Astrocyte (in vitro differentiated cells and primary cell): ENCODE data around the gene TRAM2. TPM values are rescaled to one million over a fixed set of nuclear protein-coding genes. Genes with fewer than 3 reads are reported as not detected.

Source experiments
- DNase-seq: peaks from one replicate; pipeline ENCODE4 v3.0.0-alpha.2; 2010; ENCODE audit warnings: low read depth
- FAIRE-seq: peaks from 2 replicates; lab custom pipeline; 2011; peaks lifted over from hg19 to GRCh38; lab: Jason Lieb, UNC
- H2AFZ ChIP-seq: 2 replicates; pipeline ENCODE4 v1.6.0; 2012; ENCODE audit warnings: low read depth, low read length, inconsistent platforms
- H3K27ac ChIP-seq: 2 replicates; pipeline ENCODE4 v1.5.1; 2011; ENCODE audit warnings: low read depth, low read length, inconsistent platforms
- H3K27me3 ChIP-seq: 2 replicates; pipeline ENCODE4 v1.6.0; 2011; ENCODE audit warnings: low read length, inconsistent platforms; ENCODE audit not compliant: insufficient read depth
- H3K36me3 ChIP-seq: 2 replicates; pipeline ENCODE4 v1.5.1; 2011; ENCODE audit warnings: low read length, inconsistent platforms; ENCODE audit not compliant: insufficient read depth
- H3K4me1 ChIP-seq: 2 replicates; pipeline ENCODE4 v1.5.1; 2011; ENCODE audit warnings: low read length, inconsistent platforms; ENCODE audit not compliant: insufficient read depth
- H3K4me2 ChIP-seq: 2 replicates; pipeline ENCODE4 v1.6.0; 2012; ENCODE audit warnings: low read length, inconsistent platforms
- H3K4me3 ChIP-seq: 2 replicates; pipeline ENCODE4 v1.5.1; 2011; ENCODE audit warnings: low read depth, mild to moderate bottlenecking, low read length, inconsistent platforms; ENCODE audit not compliant: insufficient read depth
- H3K79me2 ChIP-seq: 2 replicates; pipeline ENCODE4 v1.6.0; 2012; ENCODE audit warnings: mild to moderate bottlenecking, low read length, inconsistent platforms; ENCODE audit not compliant: insufficient read depth
- H3K9ac ChIP-seq: 2 replicates; pipeline ENCODE4 v1.6.0; 2012; ENCODE audit warnings: mild to moderate bottlenecking, low read length, inconsistent platforms
- H3K9me3 ChIP-seq: 2 replicates; pipeline ENCODE4 v1.5.1; 2012; ENCODE audit warnings: low read depth, mild to moderate bottlenecking, low read length, inconsistent platforms; ENCODE audit not compliant: insufficient read depth
- H4K20me1 ChIP-seq: 2 replicates; pipeline ENCODE4 v1.6.0; 2012; ENCODE audit warnings: low read length, inconsistent platforms; ENCODE audit not compliant: insufficient read depth
- H3K27ac Mint-ChIP-seq: one replicate; pipeline ENCODE4 v1.8.0; 2021; ENCODE audit warnings: mild to moderate bottlenecking, mixed read lengths; ENCODE audit not compliant: unreplicated experiment
- H3K27me3 Mint-ChIP-seq: one replicate; pipeline ENCODE4 v1.8.0; 2021; ENCODE audit warnings: low read depth, mixed read lengths; ENCODE audit not compliant: unreplicated experiment
- H3K36me3 Mint-ChIP-seq: one replicate; pipeline ENCODE4 v1.8.0; 2021; ENCODE audit warnings: low read depth, mixed read lengths; ENCODE audit not compliant: unreplicated experiment
- H3K4me1 Mint-ChIP-seq: one replicate; pipeline ENCODE4 v1.8.0; 2021; ENCODE audit warnings: low read depth, mixed read lengths; ENCODE audit not compliant: unreplicated experiment
- H3K4me3 Mint-ChIP-seq: one replicate; pipeline ENCODE4 v1.8.0; 2021; ENCODE audit warnings: mild to moderate bottlenecking, moderate library complexity, mixed read lengths; ENCODE audit not compliant: unreplicated experiment
- H3K9me3 Mint-ChIP-seq: one replicate; pipeline ENCODE4 v1.8.0; 2021; ENCODE audit warnings: mild to moderate bottlenecking, mixed read lengths; ENCODE audit not compliant: unreplicated experiment
- EZH2 ChIP-seq: IDR thresholded peaks from 2 replicates; pipeline ENCODE4 v1.6.1; 2012; ENCODE audit warnings: mild to moderate bottlenecking, low read length, inconsistent platforms; ENCODE audit not compliant: insufficient read depth
- total RNA-seq: library from RNA; stranded (reverse); gene quantifications from 2 replicates; pipeline ENCODE4 v1.2.1, GENCODE V29; 2021
- TF ChIP-seq, protein P1 (sequence below): IDR thresholded peaks from 2 replicates; pipeline ENCODE4 v1.5.1; 2011; ENCODE audit warnings: low read depth, mild to moderate bottlenecking, inconsistent platforms, low read length, moderate library complexity; ENCODE audit not compliant: insufficient read depth

Gene TRAM2
- total RNA-seq, 1 donor from 2014 or later: 93.4 TPM

DNA sequence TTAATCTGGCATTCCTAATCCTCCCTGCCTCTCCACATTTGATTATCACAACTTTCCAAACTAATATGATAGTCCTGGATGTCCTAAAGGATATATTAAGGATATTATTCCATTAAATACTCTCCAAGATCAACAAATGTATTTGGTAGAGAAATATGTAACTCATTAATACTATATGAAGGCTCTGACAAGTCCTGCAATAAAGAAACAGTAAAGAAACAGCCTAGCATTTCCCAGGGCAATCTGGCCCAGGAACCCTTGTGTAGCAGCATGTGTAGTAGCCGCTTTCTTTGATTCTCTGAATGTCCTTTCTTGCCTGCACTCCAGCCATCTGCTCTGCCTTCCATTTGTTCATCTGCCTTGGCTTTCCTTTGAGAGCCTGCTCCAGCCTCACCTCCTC, 23.7 kb downstream of the TRAM2 start:
- Mint-ChIP-seq H3K27ac (peak overlapping the region; percentile 55), H3K4me1 (peaks cover 73% of the 10 kb centered on the region), H3K9me3 (peaks cover 8% of the 10 kb centered on the region), H3K27me3 (no peaks in the 10 kb centered on the region), H3K4me3 (peak overlapping the region; percentile 55), H3K36me3 (peaks cover 11% of the 10 kb centered on the region)
- no peak overlapping the region for H2AFZ ChIP-seq
- no peak overlapping the region for H3K4me3 ChIP-seq
- DNase-seq (no peak), FAIRE-seq (no peak)
- no peak for TF ChIP-seq EZH2
- TF ChIP-seq, protein P1, sequence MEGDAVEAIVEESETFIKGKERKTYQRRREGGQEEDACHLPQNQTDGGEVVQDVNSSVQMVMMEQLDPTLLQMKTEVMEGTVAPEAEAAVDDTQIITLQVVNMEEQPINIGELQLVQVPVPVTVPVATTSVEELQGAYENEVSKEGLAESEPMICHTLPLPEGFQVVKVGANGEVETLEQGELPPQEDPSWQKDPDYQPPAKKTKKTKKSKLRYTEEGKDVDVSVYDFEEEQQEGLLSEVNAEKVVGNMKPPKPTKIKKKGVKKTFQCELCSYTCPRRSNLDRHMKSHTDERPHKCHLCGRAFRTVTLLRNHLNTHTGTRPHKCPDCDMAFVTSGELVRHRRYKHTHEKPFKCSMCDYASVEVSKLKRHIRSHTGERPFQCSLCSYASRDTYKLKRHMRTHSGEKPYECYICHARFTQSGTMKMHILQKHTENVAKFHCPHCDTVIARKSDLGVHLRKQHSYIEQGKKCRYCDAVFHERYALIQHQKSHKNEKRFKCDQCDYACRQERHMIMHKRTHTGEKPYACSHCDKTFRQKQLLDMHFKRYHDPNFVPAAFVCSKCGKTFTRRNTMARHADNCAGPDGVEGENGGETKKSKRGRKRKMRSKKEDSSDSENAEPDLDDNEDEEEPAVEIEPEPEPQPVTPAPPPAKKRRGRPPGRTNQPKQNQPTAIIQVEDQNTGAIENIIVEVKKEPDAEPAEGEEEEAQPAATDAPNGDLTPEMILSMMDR: no peak
- no peaks in the 10 kb centered on the region for H3K27me3 ChIP-seq
- H3K79me2 ChIP-seq: peaks cover 99% of the 10 kb centered on the region
- H3K4me1 ChIP-seq: peaks cover 77% of the 10 kb centered on the region
- H3K27ac ChIP-seq: peak overlapping the region; percentile 86
- peaks cover 37% of the 10 kb centered on the region for H4K20me1 ChIP-seq
- peaks cover 5% of the 10 kb centered on the region for H3K36me3 ChIP-seq
- H3K4me2 ChIP-seq: peak overlapping the region; percentile 76
- H3K9me3 ChIP-seq: no peaks in the 10 kb centered on the region
- peak overlapping the region; percentile 71 for H3K9ac ChIP-seq

DNA sequence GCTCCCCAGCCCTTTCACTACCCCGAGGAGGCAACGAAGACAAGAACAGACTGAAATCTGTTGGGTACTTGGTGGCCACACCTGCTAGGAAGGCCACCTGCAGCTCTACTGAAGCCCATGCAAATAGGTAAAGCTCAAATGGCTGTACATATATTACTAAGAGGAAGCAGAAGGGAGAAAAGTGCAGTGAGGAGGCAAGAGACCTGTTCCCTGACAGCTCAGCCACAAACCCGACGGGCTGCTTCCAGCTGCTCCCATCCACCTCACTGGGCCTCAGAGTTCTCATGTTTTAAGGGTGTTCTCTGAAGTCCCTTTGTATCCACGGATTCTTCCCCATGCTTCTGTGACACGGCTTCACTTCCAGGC, 24.6 kb downstream of the TRAM2 start:
- Histone ChIP-seq H3K4me1 (peaks cover 80% of the 10 kb centered on the region), H3K36me3 (peaks cover 5% of the 10 kb centered on the region), H3K9ac (peak overlapping the region; percentile 71), H3K27me3 (no peaks in the 10 kb centered on the region), H3K4me2 (peak overlapping the region; percentile 76), H2AFZ (no peak overlapping the region), H3K79me2 (peaks cover 99% of the 10 kb centered on the region), H4K20me1 (peaks cover 36% of the 10 kb centered on the region), H3K9me3 (no peaks in the 10 kb centered on the region), H3K4me3 (peak overlapping the region; percentile 12), H3K27ac (peak overlapping the region; percentile 86)
- Mint-ChIP-seq H3K36me3 (peaks cover 11% of the 10 kb centered on the region), H3K27me3 (no peaks in the 10 kb centered on the region), H3K9me3 (peaks cover 8% of the 10 kb centered on the region), H3K4me1 (peaks cover 73% of the 10 kb centered on the region), H3K4me3 (peak overlapping the region; percentile 41), H3K27ac (peak overlapping the region; percentile 93)
- no peak for DNase-seq
- TF ChIP-seq, protein P1: no peak
- no peak for TF ChIP-seq EZH2
- FAIRE-seq: no peak

DNA sequence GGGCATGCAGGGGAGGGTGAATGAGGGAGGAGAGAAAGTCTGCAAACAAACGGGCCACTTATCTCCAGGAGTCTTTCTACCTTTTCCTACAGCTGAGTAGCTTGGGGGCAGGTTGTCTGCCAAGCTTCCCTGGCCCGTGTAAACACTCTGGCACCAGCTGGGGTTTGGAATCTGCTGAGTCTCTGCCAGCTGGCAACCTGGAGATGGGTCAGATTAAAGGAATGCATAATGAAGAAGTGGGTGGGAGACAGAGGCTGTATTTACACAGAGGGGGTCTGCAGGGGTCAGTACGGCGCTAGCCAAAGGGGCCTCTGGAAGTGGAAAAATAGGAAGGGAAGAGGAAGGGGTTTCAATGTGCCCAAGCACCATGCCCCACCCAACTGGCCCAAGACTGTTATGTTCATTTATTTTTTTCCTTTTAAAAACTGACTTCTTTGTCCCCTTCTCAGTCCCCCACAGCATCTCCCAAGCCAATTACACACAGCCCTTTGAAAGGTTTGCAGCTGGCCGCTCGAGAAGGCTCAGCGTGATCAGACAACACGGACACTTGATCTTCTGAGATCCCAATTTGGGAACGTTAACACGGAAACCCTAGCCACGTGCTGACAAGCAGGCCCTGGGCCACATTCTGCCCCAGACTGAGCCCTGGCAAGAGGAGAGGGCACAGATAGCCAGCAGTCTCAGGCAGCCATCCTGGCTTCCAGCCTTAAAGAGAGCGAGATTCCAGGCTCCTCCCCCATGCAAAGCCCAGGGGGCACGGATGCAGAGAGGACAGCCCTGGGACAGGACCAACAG, 25.2 kb downstream of the TRAM2 start:
- peaks cover 8% of the 10 kb centered on the region for H3K9me3 Mint-ChIP-seq

More for the DNA sequence above, 25.2 kb downstream of the TRAM2 start:
- H3K4me1 Mint-ChIP-seq: peaks cover 77% of the 10 kb centered on the region
- peaks cover 39% of the 10 kb centered on the region for H4K20me1 ChIP-seq
- peak overlapping the region; percentile 71 for H3K9ac ChIP-seq
- H3K27me3 Mint-ChIP-seq: no peaks in the 10 kb centered on the region
- peak overlapping the region; percentile 12 for H3K4me3 ChIP-seq
- FAIRE-seq (no peak), DNase-seq (peak; percentile 90)
- peak overlapping the region; percentile 86 for H3K27ac ChIP-seq
- peaks cover 11% of the 10 kb centered on the region for H3K36me3 Mint-ChIP-seq
- H3K4me1 ChIP-seq: peaks cover 85% of the 10 kb centered on the region
- H3K79me2 ChIP-seq: peaks cover 100% of the 10 kb centered on the region
- H3K9me3 ChIP-seq: no peaks in the 10 kb centered on the region
- peak overlapping the region; percentile 76 for H3K4me2 ChIP-seq
- H3K4me3 Mint-ChIP-seq: peak overlapping the region; percentile 10
- TF ChIP-seq, protein P1: no peak
- TF ChIP-seq EZH2: no peak
- H3K36me3 ChIP-seq: peaks cover 5% of the 10 kb centered on the region
- peak overlapping the region; percentile 93 for H3K27ac Mint-ChIP-seq
- peak overlapping the region; percentile 18 for H2AFZ ChIP-seq
- H3K27me3 ChIP-seq: no peaks in the 10 kb centered on the region
